HCT116 (cell line): ENCODE measurements around the gene MEGF6. TPM values are rescaled to one million over a fixed set of nuclear protein-coding genes. Genes with fewer than 3 reads are reported as not detected.

Experiments used
- ATAC-seq: fragments of 200-7000 bp; cut with Tn5 transposase; 2 replicates; pipeline ENCODE4 v1.9.1; 2020; ENCODE audit warnings: mild to moderate bottlenecking, moderate library complexity
- BruUV-seq: library from RNA; stranded (reverse); fragments of 400-500 nt; replicated peaks from 2 replicates; lab custom pipeline; 2021; lab: Mats Ljungman, UMichigan
- CTCF ChIA-PET: fragments of 300-600 bp; sonication (Branson Sonifier 250); formaldehyde crosslinking; loops from one replicate; lab custom pipeline; 2021; ENCODE audit warnings: antibody characterized with exemption; lab: Charles Lee
- POLR2A ChIA-PET: fragments of 300-600, 350-600 bp; sonication (Branson Sonifier 250); formaldehyde crosslinking; loops from one replicate; lab custom pipeline; 2021; ENCODE audit warnings: antibody characterized with exemption; lab: Charles Lee
- RAD21 ChIA-PET, 2 experiments: fragments of 300-600 bp; sonication (Branson Sonifier 250); formaldehyde crosslinking; loops; one replicate each; lab custom pipeline; 2023; ENCODE audit warnings: low total read pairs in 2 of 2; ENCODE audit not compliant: uncharacterized antibody in 2 of 2, unreplicated experiment in 2 of 2, low non-redundant PET in 1 of 2; lab: Charles Lee
- DNase-seq: peaks from one replicate; pipeline ENCODE4 v3.0.0-alpha.2; 2010; ENCODE audit warnings: low read depth, low spot score
- H2AFZ ChIP-seq: fragments of 200-600 bp; shearing (Covaris generic), sonication (generic); 2 replicates; pipeline ENCODE4 v1.6.1; 2017; ENCODE audit warnings: low read depth, mixed run types, mixed read lengths, antibody characterized with exemption, low read length; ENCODE audit not compliant: poor library complexity, severe bottlenecking
- H3K27ac ChIP-seq: 2 replicates; pipeline ENCODE4 v1.5.1; 2012; ENCODE audit warnings: low read depth, low read length
- H3K27me3 ChIP-seq: fragments of 200-600 bp; sonication (generic); 2 replicates; pipeline ENCODE4 v1.6.1; 2016; ENCODE audit warnings: mixed run types, low read length, mixed read lengths; ENCODE audit not compliant: insufficient read depth
- H3K36me3 ChIP-seq, 2 experiments: fragments of 200-500 bp in 1 of 2; fragments of 200-600 bp in 1 of 2; sonication (Bioruptor generic) in 1 of 2; sonication (generic) in 1 of 2; 2 replicates each; pipeline versions ENCODE4 v1.5.1 to v1.6.1; 2014 to 2016; ENCODE audit warnings: low read length in 2 of 2, inconsistent platforms in 1 of 2, mixed read lengths in 1 of 2, mixed run types in 1 of 2; ENCODE audit not compliant: insufficient read depth in 2 of 2, control insufficient read depth in 1 of 2
- H3K4me1 ChIP-seq, 2 experiments: fragments of 200-600 bp in 1 of 2; sonication (generic) in 1 of 2; 2 replicates each; pipeline versions ENCODE4 v1.5.1 to v1.6.1; 2012 to 2017; ENCODE audit warnings: low read length in 2 of 2, inconsistent platforms in 1 of 2, mild to moderate bottlenecking in 1 of 2, mixed read lengths in 1 of 2, mixed run types in 1 of 2, moderate library complexity in 1 of 2; ENCODE audit not compliant: insufficient read depth in 2 of 2, control insufficient read depth in 1 of 2
- H3K4me2 ChIP-seq: fragments of 200-600 bp; sonication (generic); 2 replicates; pipeline ENCODE4 v1.6.1; 2017; ENCODE audit warnings: mixed run types, low read length, mixed read lengths
- H3K4me3 ChIP-seq, 2 experiments: fragments of 200-600 bp in 1 of 2; sonication (generic) in 1 of 2; replicated peaks in 1 of 2; 2 replicates each; pipeline ENCODE4 v1.5.1; 2011 to 2016; ENCODE audit warnings: low read length in 2 of 2, control low read depth in 1 of 2, low read depth in 1 of 2, mild to moderate bottlenecking in 1 of 2, mixed read lengths in 1 of 2, mixed run types in 1 of 2
- H3K79me2 ChIP-seq: fragments of 200-600 bp; sonication (generic); 2 replicates; pipeline ENCODE4 v1.6.1; 2017; ENCODE audit warnings: mild to moderate bottlenecking, mixed run types, low read length, moderate library complexity, mixed read lengths; ENCODE audit not compliant: insufficient read depth
- H3K9ac ChIP-seq: fragments of 200-600 bp; sonication (generic); 2 replicates; pipeline ENCODE4 v1.6.1; 2016; ENCODE audit warnings: low read length, mixed read lengths
- H3K9me2 ChIP-seq: fragments of 200-600 bp; sonication (generic), shearing (Covaris generic); 2 replicates; pipeline ENCODE4 v1.6.1; 2017; ENCODE audit warnings: mixed run types, mild to moderate bottlenecking, moderate library complexity; ENCODE audit not compliant: insufficient read depth
- H3K9me3 ChIP-seq, 2 experiments: fragments of 200-500 bp in 1 of 2; fragments of 200-600 bp in 1 of 2; sonication (Bioruptor generic) in 1 of 2; sonication (generic) in 1 of 2; 2 replicates each; pipeline ENCODE4 v1.6.1; 2014 to 2017; ENCODE audit warnings: low read length in 2 of 2, mixed read lengths in 2 of 2, inconsistent platforms in 1 of 2, low read depth in 1 of 2, mild to moderate bottlenecking in 1 of 2, mixed run types in 1 of 2, moderate library complexity in 1 of 2; ENCODE audit not compliant: control insufficient read depth in 1 of 2, insufficient read depth in 1 of 2
- H4K20me1 ChIP-seq: fragments of 200-600 bp; sonication (generic), shearing (Covaris generic); 2 replicates; pipeline ENCODE4 v1.6.1; 2017; ENCODE audit warnings: mixed run types, mild to moderate bottlenecking, moderate library complexity; ENCODE audit not compliant: insufficient read depth
- ATF3 ChIP-seq: IDR thresholded peaks from 2 replicates; pipeline ENCODE4 v1.6.1; 2012
- CBX3 ChIP-seq: IDR thresholded peaks from 2 replicates; pipeline ENCODE4 v1.6.1; 2012; ENCODE audit warnings: low read depth
- CEBPB ChIP-seq: IDR thresholded peaks from 2 replicates; pipeline ENCODE4 v1.6.1; 2012; ENCODE audit warnings: low read depth
- EGR1 ChIP-seq: IDR thresholded peaks from 2 replicates; pipeline ENCODE4 v1.6.1; 2012; ENCODE audit warnings: low read depth
- EZH2phosphoT487 ChIP-seq: fragments of 200-600 bp; IDR thresholded peaks from 2 replicates; pipeline ENCODE4 v1.6.1; 2018; ENCODE audit warnings: antibody characterized with exemption, borderline replicate concordance
- JUND ChIP-seq: IDR thresholded peaks from 2 replicates; pipeline ENCODE4 v1.6.1; 2012
- MAX ChIP-seq: IDR thresholded peaks from 2 replicates; pipeline ENCODE4 v1.6.1; 2012
- POLR2A ChIP-seq: IDR thresholded peaks from 2 replicates; pipeline ENCODE4 v1.7.0; 2011; ENCODE audit warnings: borderline replicate concordance; ENCODE audit not compliant: insufficient read depth, insufficient read length; ENCODE audit errors: extremely low read depth
- POLR2AphosphoS5 ChIP-seq: IDR thresholded peaks from 2 replicates; pipeline ENCODE4 v1.6.1; 2011; ENCODE audit warnings: mild to moderate bottlenecking, low read depth, low read length, moderate library complexity
- RAD21 ChIP-seq: IDR thresholded peaks from 2 replicates; pipeline ENCODE4 v1.6.1; 2012; ENCODE audit warnings: low read depth, mild to moderate bottlenecking
- REST ChIP-seq: IDR thresholded peaks from 2 replicates; pipeline ENCODE4 v1.6.1; 2012; ENCODE audit warnings: low read depth
- SIN3A ChIP-seq: IDR thresholded peaks from 2 replicates; pipeline ENCODE4 v1.6.1; 2012; ENCODE audit warnings: low read depth
- SP1 ChIP-seq: IDR thresholded peaks from 2 replicates; pipeline ENCODE4 v1.6.1; 2012; ENCODE audit warnings: low read depth
- YY1 ChIP-seq: IDR thresholded peaks from 2 replicates; pipeline ENCODE4 v1.6.1; 2011; ENCODE audit warnings: low read length, low read depth, moderate library complexity, mild to moderate bottlenecking; ENCODE audit not compliant: insufficient replicate concordance; ENCODE audit errors: extremely low read depth
- ZBTB33 ChIP-seq: IDR thresholded peaks from 2 replicates; pipeline ENCODE4 v1.6.1; 2011; ENCODE audit warnings: mild to moderate bottlenecking, low read length, moderate library complexity; ENCODE audit not compliant: insufficient replicate concordance; ENCODE audit errors: extremely low read depth
- ZNF274 ChIP-seq: fragments of 200-500 bp; sonication (Bioruptor generic); IDR thresholded peaks from 2 replicates; pipeline ENCODE4 v1.6.1; 2014; ENCODE audit warnings: mild to moderate bottlenecking, low read depth, low read length, inconsistent platforms
- intact Hi-C: fragments of 100-400 bp; cut with micrococcal nuclease; formaldehyde crosslinking; loops from 2 replicates; pipeline ENCODE4 v1.10.0; 2022
- total RNA-seq: library from RNA; stranded (reverse); gene quantifications from one replicate; pipeline ENCODE4 v1.2.1, GENCODE V29; 2021; ENCODE audit not compliant: unreplicated experiment

The MEGF6 gene
- total RNA-seq, 1 experiment from 2014 or later = 47.6 TPM

- H3K27ac ChIP-seq = no peak overlapping the region
- no peak overlapping the region for H3K9ac ChIP-seq
- ChIA-PET RAD21 (no interaction called here), POLR2A (no interaction called here), CTCF (no interaction called here)
- H3K36me3 ChIP-seq = no peaks in the 10 kb centered on the region
- no peaks in the 10 kb centered on the region for H4K20me1 ChIP-seq
- no peaks in the 10 kb centered on the region for H3K9me2 ChIP-seq
- H3K4me3 ChIP-seq = no peak overlapping the region
- TF ChIP-seq CEBPB (no peak), REST (no peak), MAX (no peak), ATF3 (no peak), SIN3A (no peak), YY1 (no peak), POLR2A (no peak), POLR2AphosphoS5 (no peak), EZH2phosphoT487 (no peak), JUND (no peak), RAD21 (no peak), SP1 (no peak), ZNF274 (no peak), CBX3 (no peak), EGR1 (no peak), ZBTB33 (no peak)
- no TSS peak for BruUV-seq
- no peaks in the 10 kb centered on the region for H3K27me3 ChIP-seq
- no peaks in the 10 kb centered on the region for H3K79me2 ChIP-seq
- no peak for DNase-seq
- intact Hi-C loops = no loop called here
- H3K4me2 ChIP-seq = no peak overlapping the region
- H2AFZ ChIP-seq = no peak overlapping the region
- ATAC-seq = no peak
- no peaks in the 10 kb centered on the region for H3K4me1 ChIP-seq
- no peaks in the 10 kb centered on the region for H3K9me3 ChIP-seq
Measured at GRCh38 chr1:3577300-3577699, 34.0 kb downstream of the MEGF6 start.
